Smooth muscle cell (in vitro differentiated cells): ENCODE results near the gene FAAH2. TPM values are rescaled to one million over a fixed set of nuclear protein-coding genes. Genes with fewer than 3 reads are reported as not detected.
"Not testable (repeated sequence)": the region's sequence is repeated elsewhere in the genome, so short reads cannot be mapped to it uniquely, and the experiment has no call there.

Experiments used
- DNase-seq: peaks from one replicate; lab custom pipeline; 2025; ENCODE audit not compliant: unreplicated experiment; lab: John Stamatoyannopoulos, UW
- H2AFZ ChIP-seq: fragments of 200-600 bp; sonication (generic); 2 replicates; pipeline ENCODE4 v1.6.0; 2016; ENCODE audit warnings: antibody characterized with exemption, low read depth, mild to moderate bottlenecking
- H3F3A ChIP-seq: fragments of 200-600 bp; sonication (generic); 2 replicates; pipeline ENCODE4 v1.6.0; 2017; ENCODE audit warnings: antibody characterized with exemption, low read depth
- H3K27ac ChIP-seq: fragments of 200-600 bp; sonication (generic); 2 replicates; pipeline ENCODE4 v1.5.1; 2016; ENCODE audit warnings: low read depth, mild to moderate bottlenecking
- H3K27me3 ChIP-seq: fragments of 200-600 bp; sonication (generic); 2 replicates; pipeline ENCODE4 v1.6.1; 2016; ENCODE audit warnings: low read depth, mild to moderate bottlenecking
- H3K36me3 ChIP-seq: fragments of 200-600 bp; sonication (generic); 2 replicates; pipeline ENCODE4 v1.5.1; 2016; ENCODE audit warnings: low read depth
- H3K4me1 ChIP-seq: fragments of 200-600 bp; sonication (generic); 2 replicates; pipeline ENCODE4 v1.5.1; 2016; ENCODE audit warnings: low read depth
- H3K4me2 ChIP-seq: fragments of 200-600 bp; sonication (generic); 2 replicates; pipeline ENCODE4 v1.6.0; 2016; ENCODE audit warnings: mild to moderate bottlenecking
- H3K4me3 ChIP-seq: fragments of 200-600 bp; sonication (generic); 2 replicates; pipeline ENCODE4 v1.5.1; 2016; ENCODE audit warnings: mild to moderate bottlenecking
- H3K79me2 ChIP-seq: fragments of 200-600 bp; sonication (generic); 2 replicates; pipeline ENCODE4 v1.6.0; 2016; ENCODE audit warnings: low read depth, mild to moderate bottlenecking
- H3K9ac ChIP-seq: fragments of 200-600 bp; sonication (generic); 2 replicates; pipeline ENCODE4 v1.6.0; 2016; ENCODE audit warnings: low read depth
- H3K9me3 ChIP-seq: fragments of 200-600 bp; sonication (generic); replicated peaks from 2 replicates; pipeline ENCODE4 v1.5.1; 2016; ENCODE audit warnings: low read depth
- H4K20me1 ChIP-seq: fragments of 200-600 bp; sonication (generic); 2 replicates; pipeline ENCODE4 v1.6.0; 2016; ENCODE audit warnings: low read depth
- WGBS: methylation state at CpG from one replicate; pipeline ENCODE4 v1.1.7; 2016; ENCODE audit warnings: low lambda C conversion rate; 5-methylcytosine and 5-hydroxymethylcytosine counted together
- polyA plus RNA-seq: library from polyadenylated mRNA; unstranded; fragments of >200 nt; fragmentation: Nextera tagmentation; extraction: Ambion mirVana; gene quantifications from 2 replicates; pipeline ENCODE4 v1.2.1, GENCODE V29; 2016
- total RNA-seq: library from RNA; depleted of rRNA; stranded (reverse); fragments of >200 nt; gene quantifications from 2 replicates; pipeline ENCODE4 v1.2.3, GENCODE V29; 2014
- TF ChIP-seq, protein P1 (sequence below): fragments of 200-600 bp; sonication (generic); IDR thresholded peaks from 2 replicates; pipeline ENCODE4 v1.5.1; 2017; ENCODE audit warnings: borderline replicate concordance, mild to moderate bottlenecking, antibody characterized with exemption; ENCODE audit not compliant: insufficient read depth, poor library complexity, severe bottlenecking

Gene FAAH2
- total and polyA plus RNA-seq, 2 experiments from 2014 or later = 0.37 to 0.99 TPM

DNA sequence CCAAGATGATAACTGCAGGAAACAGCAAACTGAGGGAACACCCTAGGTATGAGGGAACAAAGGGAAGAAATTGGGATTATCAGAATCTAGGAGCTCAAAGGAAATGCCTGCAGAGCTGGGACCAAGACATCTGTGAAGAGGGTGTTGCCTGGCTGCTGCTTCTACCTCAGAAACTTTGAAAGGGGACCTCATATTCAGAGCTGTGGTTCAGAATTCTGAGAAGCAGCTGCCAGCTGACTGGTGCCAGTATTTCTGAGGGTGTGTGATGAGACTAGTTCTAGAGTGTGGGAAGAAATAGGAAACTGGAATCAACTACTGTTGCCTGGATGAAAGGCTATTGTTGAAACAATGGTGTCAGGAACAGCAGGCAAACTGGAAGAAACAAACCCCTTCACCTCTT, 8.5 kb downstream of the FAAH2 start:
- no peaks in the 10 kb centered on the region for H3K27me3 ChIP-seq
- TF ChIP-seq, protein P1, sequence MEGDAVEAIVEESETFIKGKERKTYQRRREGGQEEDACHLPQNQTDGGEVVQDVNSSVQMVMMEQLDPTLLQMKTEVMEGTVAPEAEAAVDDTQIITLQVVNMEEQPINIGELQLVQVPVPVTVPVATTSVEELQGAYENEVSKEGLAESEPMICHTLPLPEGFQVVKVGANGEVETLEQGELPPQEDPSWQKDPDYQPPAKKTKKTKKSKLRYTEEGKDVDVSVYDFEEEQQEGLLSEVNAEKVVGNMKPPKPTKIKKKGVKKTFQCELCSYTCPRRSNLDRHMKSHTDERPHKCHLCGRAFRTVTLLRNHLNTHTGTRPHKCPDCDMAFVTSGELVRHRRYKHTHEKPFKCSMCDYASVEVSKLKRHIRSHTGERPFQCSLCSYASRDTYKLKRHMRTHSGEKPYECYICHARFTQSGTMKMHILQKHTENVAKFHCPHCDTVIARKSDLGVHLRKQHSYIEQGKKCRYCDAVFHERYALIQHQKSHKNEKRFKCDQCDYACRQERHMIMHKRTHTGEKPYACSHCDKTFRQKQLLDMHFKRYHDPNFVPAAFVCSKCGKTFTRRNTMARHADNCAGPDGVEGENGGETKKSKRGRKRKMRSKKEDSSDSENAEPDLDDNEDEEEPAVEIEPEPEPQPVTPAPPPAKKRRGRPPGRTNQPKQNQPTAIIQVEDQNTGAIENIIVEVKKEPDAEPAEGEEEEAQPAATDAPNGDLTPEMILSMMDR = no peak
- H3K9me3 ChIP-seq = no peaks in the 10 kb centered on the region
- H3K4me2 ChIP-seq = no peak overlapping the region
- no peak overlapping the region for H3K4me3 ChIP-seq
- H3K79me2 ChIP-seq = no peaks in the 10 kb centered on the region
- H2AFZ ChIP-seq = no peak overlapping the region
- no peaks in the 10 kb centered on the region for H3K4me1 ChIP-seq
- no peaks in the 10 kb centered on the region for H3F3A ChIP-seq
- H3K27ac ChIP-seq = no peak overlapping the region
- no peak for DNase-seq
- H3K36me3 ChIP-seq = no peaks in the 10 kb centered on the region
- no peak overlapping the region for H3K9ac ChIP-seq
- H4K20me1 ChIP-seq = no peaks in the 10 kb centered on the region

DNA sequence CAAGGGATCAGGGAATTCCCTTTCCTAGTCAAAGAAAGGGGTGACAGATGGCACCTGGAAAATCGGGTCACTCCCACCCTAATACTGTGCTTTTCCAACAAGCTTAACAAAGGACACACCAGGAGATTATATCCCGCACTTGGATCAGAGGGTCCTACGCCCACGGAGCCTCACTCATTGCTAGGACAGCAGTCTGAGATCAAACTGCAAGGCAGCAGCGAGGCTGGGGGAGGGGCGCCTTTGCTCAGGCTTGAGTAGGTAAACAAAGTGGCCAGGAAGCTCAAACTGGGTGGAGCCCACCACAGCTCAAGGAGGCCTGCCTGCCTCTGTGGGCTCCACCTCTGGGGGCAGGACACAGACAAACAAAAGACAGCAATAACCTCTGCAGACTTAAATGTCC, 9.2 kb downstream of the FAAH2 start:
- not testable (repeated sequence) for H3K79me2 ChIP-seq, H3K4me1 ChIP-seq, H3K4me3 ChIP-seq, H3K36me3 ChIP-seq, H3F3A ChIP-seq, H3K9ac ChIP-seq, H3K9me3 ChIP-seq, H3K27ac ChIP-seq, H2AFZ ChIP-seq, DNase-seq, H3K27me3 ChIP-seq, H3K4me2 ChIP-seq, H4K20me1 ChIP-seq
- 81% methylated on average over 6 of the region's 6 CpGs for WGBS

DNA sequence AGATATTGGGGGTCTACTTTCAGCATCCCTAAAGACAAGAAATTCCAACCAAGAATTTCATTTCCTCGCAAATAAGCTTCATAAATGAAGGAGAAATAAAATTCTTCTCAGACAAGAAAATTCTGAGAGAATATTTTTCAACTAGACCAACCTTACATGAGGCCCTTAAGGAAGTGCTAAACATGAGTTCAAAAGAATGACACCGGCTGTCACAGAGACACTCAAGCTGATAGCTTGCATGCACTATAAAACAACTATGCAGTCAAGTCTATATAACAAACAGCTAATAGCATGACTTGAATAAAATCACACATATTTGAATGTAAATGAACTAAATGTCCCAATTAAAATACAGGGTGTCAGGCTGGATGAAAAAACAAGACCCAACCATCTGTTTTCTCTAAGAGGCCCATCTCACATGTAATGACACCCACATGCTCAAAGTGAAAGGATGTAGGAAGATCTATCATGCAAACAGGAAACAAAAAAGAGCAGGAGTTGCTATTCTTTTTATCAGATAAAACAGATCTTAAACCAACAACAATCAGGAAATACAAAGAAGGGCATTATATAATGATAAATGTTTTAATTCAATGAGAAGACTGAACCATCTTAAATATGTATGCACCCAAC, 27.2 kb downstream of the FAAH2 start:
- Histone ChIP-seq H3F3A (no peaks in the 10 kb centered on the region), H3K27me3 (no peaks in the 10 kb centered on the region), H3K9ac (no peak overlapping the region), H3K79me2 (no peaks in the 10 kb centered on the region), H4K20me1 (no peaks in the 10 kb centered on the region), H3K27ac (no peak overlapping the region), H3K4me2 (no peak overlapping the region), H2AFZ (no peak overlapping the region), H3K4me3 (no peak overlapping the region), H3K9me3 (peaks cover 6% of the 10 kb centered on the region), H3K36me3 (no peaks in the 10 kb centered on the region), H3K4me1 (no peaks in the 10 kb centered on the region)
- DNase-seq = no peak
- WGBS = 91% methylated on average over 2 of the region's 2 CpGs
- TF ChIP-seq, protein P1 = no peak

DNA sequence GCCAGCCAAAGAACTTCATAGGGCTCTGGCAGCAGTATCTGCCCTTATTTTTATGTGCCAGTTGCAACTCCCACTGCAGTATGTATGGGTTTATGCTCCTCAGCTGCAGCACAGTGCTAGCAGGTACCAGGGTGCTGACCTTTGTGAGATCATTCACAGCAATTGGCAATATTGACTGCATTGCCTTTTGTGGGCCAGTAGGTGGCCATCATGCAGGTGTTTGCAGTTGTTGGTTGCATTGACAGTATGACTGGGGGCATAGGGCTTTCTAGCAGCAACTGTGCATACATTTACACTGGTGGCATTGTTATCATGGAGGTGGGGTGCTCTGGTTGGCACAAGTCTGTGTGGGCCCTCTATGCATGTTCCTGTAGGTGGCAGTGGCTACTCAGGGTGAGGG, 42.5 kb downstream of the FAAH2 start:
- Histone ChIP-seq H3K27me3 (no peaks in the 10 kb centered on the region), H3K4me1 (no peaks in the 10 kb centered on the region), H3F3A (no peaks in the 10 kb centered on the region), H2AFZ (no peak overlapping the region), H3K27ac (no peak overlapping the region), H3K4me2 (no peak overlapping the region), H3K9ac (no peak overlapping the region), H3K36me3 (no peaks in the 10 kb centered on the region), H4K20me1 (no peaks in the 10 kb centered on the region), H3K4me3 (no peak overlapping the region), H3K79me2 (no peaks in the 10 kb centered on the region), H3K9me3 (no peaks in the 10 kb centered on the region)
- no peak for DNase-seq
- TF ChIP-seq, protein P1 = no peak

DNA sequence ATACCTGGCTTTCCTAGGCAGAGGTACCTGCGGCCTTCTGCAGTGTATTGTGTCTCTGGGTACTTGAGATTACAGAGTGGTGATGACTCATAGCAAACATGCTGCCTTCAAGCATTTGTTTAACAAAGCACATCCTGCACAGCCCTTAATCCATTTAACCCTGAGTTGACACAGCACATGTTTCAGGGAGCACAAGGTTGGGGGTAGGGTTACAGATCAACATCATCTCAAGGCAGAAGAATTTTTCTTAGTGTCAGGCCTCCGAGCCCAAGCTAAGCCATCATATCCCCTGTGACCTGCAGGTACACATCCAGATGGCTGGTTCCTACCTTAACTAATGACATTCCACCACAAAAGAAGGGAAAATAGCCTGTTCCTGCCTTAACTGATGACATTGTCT, 49.3 kb downstream of the FAAH2 start:
- H3K4me3 ChIP-seq, H3K79me2 ChIP-seq, DNase-seq, H3K9me3 ChIP-seq, H3K27ac ChIP-seq, H2AFZ ChIP-seq, H3F3A ChIP-seq, H4K20me1 ChIP-seq, H3K27me3 ChIP-seq, H3K4me2 ChIP-seq, H3K9ac ChIP-seq, H3K36me3 ChIP-seq, H3K4me1 ChIP-seq: not testable (repeated sequence)
- WGBS = 29% methylated on average over 2 of the region's 2 CpGs
